Erythroblast (primary cell): ENCODE measurements around the gene NUDCD3.

ENCODE experiments used
- GATA1 ChIP-seq: IDR thresholded peaks from 2 replicates; pipeline ENCODE4 v1.6.1; 2011; ENCODE audit warnings: low read depth, mild to moderate bottlenecking, control low read depth, low read length, moderate library complexity
- POLR2A ChIP-seq: IDR thresholded peaks from 2 replicates; pipeline ENCODE4 v1.6.1; 2011; ENCODE audit warnings: mild to moderate bottlenecking, low read length

DNA sequence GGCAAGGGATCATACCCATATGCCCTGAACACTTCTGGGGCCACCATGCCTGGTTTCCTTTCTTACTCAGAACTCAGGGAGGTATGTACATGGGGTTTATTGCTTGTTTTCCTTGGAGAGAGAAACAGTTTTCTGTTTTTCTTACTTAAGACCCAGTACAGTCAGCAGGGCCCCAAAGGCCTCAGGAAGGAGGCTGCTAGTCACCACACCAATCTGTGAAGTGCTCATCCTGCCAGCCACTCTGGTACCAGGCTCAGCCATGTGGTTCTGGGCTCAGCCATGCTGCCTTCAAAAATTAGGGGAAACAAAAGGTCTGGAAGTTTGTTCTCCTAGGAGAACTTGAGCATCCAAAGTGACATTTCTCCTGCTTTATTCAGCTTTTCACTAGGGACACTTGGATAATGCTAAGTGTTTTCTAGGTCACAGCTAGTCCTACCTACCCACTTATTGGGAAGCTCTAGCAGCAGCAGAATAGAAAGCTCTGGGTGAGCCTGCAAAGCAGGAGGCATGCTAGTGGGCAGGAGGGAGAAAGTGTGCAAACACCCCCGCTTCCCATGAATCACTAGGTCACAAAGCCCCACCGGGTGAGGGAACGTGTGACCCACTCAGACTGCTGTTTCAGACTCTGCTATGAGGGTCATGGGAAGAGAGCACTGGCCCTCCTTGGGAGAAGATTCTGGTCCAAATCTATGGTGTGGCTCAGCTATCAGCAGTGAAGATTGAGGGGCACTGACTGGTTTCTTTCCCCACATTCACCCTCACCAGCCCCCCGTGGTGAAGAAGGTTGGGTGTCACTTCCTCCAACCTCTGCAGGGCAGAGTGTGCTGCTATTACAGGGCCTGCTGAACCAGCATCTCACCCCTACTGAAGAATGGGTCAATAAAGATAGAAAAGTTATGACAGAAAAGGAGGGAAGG lies 23.9 kb downstream of the NUDCD3 start:
- no peak for TF ChIP-seq POLR2A
- TF ChIP-seq GATA1, result no peak
